Ovary (tissue), 3 donors: ENCODE results near the gene NF1.

Source experiments
- CTCF ChIP-seq, 3 donors: fragments of 450-650 bp in 2 of 3; fragments of 200-600 bp in 1 of 3; IDR thresholded peaks; one replicate each; pipeline versions ENCODE4 v1.5.1 to v1.8.0; 2016 to 2022; ENCODE audit warnings: antibody characterized with exemption in 3 of 3, mild to moderate bottlenecking in 1 of 3
- POLR2A ChIP-seq: fragments of 450-650 bp; IDR thresholded peaks from one replicate; pipeline ENCODE4 v1.6.1; 2017; ENCODE audit warnings: antibody characterized with exemption, mild to moderate bottlenecking, moderate library complexity
- donor health status: DM: no; HTN: no; CAD: no.

- TF ChIP-seq CTCF (IDR thresholded peaks at IDR 0.05) (no peak), POLR2A (no peak)
Observed at GRCh38 chr17:31425282-31426040, 330.7 kb downstream of the NF1 start.
